SKM-1 (cell line): ENCODE results near the gene GTSF1L.

Source experiments
- DNase-seq: peaks from one replicate; lab custom pipeline; 2025; ENCODE audit not compliant: unreplicated experiment; lab: John Stamatoyannopoulos, UW

Gene GTSF1L

GRCh38 chr20:43717616-43717995 is 9.2 kb downstream of the GTSF1L start:
- no peak for DNase-seq

GRCh38 chr20:43716757-43717615 is 9.8 kb downstream of the GTSF1L start:
- no peak for DNase-seq

GRCh38 chr20:43716123-43716522 is 10.7 kb downstream of the GTSF1L start:
- no peak for DNase-seq

- no peak for DNase-seq
These were observed 11.3 kb downstream of the GTSF1L start for GRCh38 chr20:43715511-43715910.

GRCh38 chr20:43715044-43715443 is 11.8 kb downstream of the GTSF1L start:
- DNase-seq, result no peak

- no peak for DNase-seq
These were observed 15.6 kb downstream of the GTSF1L start for GRCh38 chr20:43711098-43711654.

GRCh38 chr20:43710370-43711044 is 16.3 kb downstream of the GTSF1L start:
- DNase-seq, result no peak

- no peak for DNase-seq
These were observed 24.3 kb downstream of the GTSF1L start for GRCh38 chr20:43702502-43702901.

GRCh38 chr20:43700627-43701026 is 26.2 kb downstream of the GTSF1L start:
- no peak for DNase-seq

- no peak for DNase-seq
These were observed 26.7 kb downstream of the GTSF1L start for GRCh38 chr20:43699941-43700565.

- DNase-seq, result no peak
These were observed 31.2 kb downstream of the GTSF1L start for GRCh38 chr20:43695571-43695970.

- DNase-seq, result no peak
These were observed 32.0 kb downstream of the GTSF1L start for GRCh38 chr20:43694763-43695162.

- peak; percentile 34 for DNase-seq
These were observed 34.8 kb downstream of the GTSF1L start for GRCh38 chr20:43691928-43692524.

GRCh38 chr20:43690943-43691598 is 35.7 kb downstream of the GTSF1L start:
- DNase-seq, result no peak

GRCh38 chr20:43689165-43689564 is 37.6 kb downstream of the GTSF1L start:
- DNase-seq, result no peak

- DNase-seq, result no peak
These were observed 40.0 kb downstream of the GTSF1L start for GRCh38 chr20:43686820-43687219.

GRCh38 chr20:43682446-43682845 is 44.4 kb downstream of the GTSF1L start:
- no peak for DNase-seq

GRCh38 chr20:43681991-43682410 is 44.8 kb downstream of the GTSF1L start:
- DNase-seq, result no peak

- DNase-seq, result no peak
These were observed 45.3 kb downstream of the GTSF1L start for GRCh38 chr20:43681468-43681942.

GRCh38 chr20:43680981-43681380 is 45.8 kb downstream of the GTSF1L start:
- no peak for DNase-seq

GRCh38 chr20:43676368-43676767 is 50.4 kb downstream of the GTSF1L start:
- DNase-seq, result no peak
